Measurements from ENCODE around the gene NT5C. TPM values are rescaled to one million over a fixed set of nuclear protein-coding genes. Genes with fewer than 3 reads are reported as not detected.
"Not testable (repeated sequence)": the region's sequence is repeated elsewhere in the genome, so short reads cannot be mapped to it uniquely, and the experiment has no call there.

The NT5C gene
- polyA plus RNA-seq, 3 donors: 52.8 to 72.7 (median 69.7) TPM

DNA sequence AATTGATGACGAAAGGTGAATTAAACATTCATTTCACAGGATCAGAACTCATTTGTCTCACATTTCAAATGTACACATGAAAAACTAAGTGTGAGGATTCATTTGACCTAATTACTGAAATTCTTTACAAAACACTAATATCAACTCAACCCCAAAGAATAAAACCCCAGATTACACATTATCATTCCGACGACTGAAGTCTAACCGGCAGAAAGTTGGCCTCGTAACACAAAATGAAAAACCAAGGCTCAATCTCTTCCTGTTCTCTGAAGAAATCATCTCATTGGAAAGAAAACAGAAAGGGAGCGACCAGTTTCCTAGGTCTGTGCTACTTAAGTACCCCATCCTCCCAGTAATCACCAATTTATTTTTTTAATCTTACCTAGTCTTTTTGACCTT lies 21.0 kb upstream of the NT5C start:
- no peak for DNase-seq

- DNase-seq: peak; percentile 30
Measured at GRCh38 chr17:75151930-75152329, 20.4 kb upstream of the NT5C start.

DNA sequence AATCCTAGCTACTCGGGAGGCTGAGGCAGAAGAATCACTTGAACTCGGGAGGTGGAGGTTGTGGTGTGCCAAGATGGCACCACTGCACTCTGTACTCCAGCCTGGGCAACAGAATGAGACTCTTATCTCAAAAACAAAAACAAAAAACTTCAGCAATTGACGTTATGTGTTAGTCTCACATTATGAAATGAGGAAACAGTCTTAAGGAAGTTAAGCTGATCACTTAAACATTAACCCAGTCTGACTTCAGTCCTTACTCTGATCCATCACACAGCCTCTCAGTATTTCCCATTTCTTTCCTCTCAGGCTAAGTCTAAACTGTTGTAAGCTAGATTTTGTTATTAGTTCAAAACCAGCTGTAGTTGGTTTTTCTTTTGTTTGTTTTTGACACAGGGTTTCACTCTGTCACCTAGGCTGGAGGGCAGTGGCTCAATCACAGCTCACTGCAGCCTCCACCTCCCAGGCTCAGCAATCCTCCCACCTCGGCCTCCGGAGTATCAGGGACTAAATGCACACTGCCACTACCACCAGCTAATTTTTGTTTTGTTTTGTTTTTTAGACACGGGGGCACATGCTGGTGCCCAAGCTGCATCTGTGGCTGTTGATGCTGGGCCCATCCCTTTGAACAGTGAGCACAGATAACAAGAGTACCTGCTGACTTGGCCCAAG lies 16.5 kb upstream of the NT5C start:
- DNase-seq: no peak

DNA sequence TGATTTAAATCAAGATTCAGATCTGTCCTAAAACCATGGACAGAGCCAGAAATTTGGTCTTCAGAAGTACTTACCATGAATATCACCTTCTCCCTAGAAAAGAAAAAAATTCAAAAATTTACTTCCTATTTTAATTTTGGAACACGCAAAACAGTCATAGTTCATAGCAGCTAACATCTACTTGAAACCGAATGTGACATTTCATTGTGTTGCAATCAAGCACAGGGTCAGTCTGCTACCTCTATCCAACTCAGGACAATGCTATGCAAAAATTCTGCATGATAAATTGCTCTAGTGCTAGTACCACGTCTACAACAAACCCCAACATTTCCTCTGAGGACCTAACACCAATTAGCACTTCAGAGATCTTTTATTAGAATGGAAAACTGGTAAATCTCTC lies 15.1 kb upstream of the NT5C start:
- no peak for DNase-seq

- no peak for DNase-seq
Measured at GRCh38 chr17:75144816-75145512, 13.4 kb upstream of the NT5C start.

DNA sequence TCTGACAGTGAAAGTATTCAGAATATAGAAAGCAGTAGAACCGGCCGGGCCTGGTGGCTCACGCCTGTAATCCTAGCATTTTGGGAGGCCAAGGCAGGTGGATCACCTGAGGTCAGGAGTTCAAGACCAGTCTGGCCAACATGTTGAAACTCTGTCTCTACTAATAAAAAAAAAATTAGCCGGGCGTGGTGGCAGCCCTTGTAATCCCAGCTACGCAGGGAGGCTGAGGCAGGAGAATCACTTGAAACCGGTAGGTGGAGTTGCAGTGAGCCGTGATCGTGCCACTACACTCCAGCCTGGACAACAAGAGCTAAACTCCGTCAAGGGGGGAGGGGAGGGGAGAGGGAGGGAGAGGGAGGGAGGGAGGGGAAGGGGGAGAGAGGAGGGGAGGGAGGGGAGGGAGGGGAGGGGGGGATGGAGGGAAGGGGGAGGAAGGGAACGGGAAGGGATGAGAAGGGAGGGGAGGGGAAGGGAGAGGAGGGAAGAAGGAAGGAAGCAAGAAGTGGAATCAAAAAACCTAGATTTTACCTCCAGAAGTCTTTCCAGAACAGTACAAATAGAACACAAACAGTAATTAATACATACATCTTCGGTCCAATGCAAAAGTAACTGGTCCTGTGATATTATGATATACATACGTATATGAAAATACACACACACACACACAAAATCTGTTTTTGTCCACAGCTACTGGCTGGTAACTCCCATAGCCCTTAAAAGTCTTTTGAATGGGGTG lies 10.9 kb upstream of the NT5C start:
- DNase-seq: no peak

- DNase-seq: no peak
Measured at GRCh38 chr17:75138519-75138918, 7.0 kb upstream of the NT5C start.

GRCh38 chr17:75137762-75138161 lies 6.2 kb upstream of the NT5C start:
- DNase-seq: not testable (repeated sequence)

GRCh38 chr17:75135946-75136345 lies 4.4 kb upstream of the NT5C start:
- no peak for DNase-seq

GRCh38 chr17:75135452-75135851 lies 3.9 kb upstream of the NT5C start:
- DNase-seq: no peak

GRCh38 chr17:75133607-75134347 lies 2.2 kb upstream of the NT5C start:
- DNase-seq: not testable (repeated sequence)

DNA sequence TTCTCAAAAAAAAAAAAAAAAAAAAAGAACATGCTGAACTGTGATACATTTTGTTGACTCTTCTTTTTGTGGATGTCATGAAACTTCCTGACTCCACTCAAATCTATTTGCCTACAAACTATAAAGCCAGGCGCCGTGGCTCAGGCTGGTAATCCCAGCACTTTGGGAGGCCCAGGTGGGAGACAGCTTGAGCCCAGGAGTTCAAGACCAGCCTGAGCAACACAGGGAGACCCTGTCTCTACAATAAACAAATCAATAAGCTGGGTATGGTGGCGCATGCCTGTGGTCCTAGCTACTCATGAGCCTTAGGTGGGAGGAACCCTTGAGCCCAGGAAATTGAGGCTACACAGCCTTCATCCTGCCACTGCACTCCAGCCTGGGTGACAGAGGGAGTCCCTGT lies 1.5 kb upstream of the NT5C start:
- no peak for DNase-seq

GRCh38 chr17:75132018-75133000 lies 767 bp upstream of the NT5C start:
- not testable (repeated sequence) for DNase-seq

DNA sequence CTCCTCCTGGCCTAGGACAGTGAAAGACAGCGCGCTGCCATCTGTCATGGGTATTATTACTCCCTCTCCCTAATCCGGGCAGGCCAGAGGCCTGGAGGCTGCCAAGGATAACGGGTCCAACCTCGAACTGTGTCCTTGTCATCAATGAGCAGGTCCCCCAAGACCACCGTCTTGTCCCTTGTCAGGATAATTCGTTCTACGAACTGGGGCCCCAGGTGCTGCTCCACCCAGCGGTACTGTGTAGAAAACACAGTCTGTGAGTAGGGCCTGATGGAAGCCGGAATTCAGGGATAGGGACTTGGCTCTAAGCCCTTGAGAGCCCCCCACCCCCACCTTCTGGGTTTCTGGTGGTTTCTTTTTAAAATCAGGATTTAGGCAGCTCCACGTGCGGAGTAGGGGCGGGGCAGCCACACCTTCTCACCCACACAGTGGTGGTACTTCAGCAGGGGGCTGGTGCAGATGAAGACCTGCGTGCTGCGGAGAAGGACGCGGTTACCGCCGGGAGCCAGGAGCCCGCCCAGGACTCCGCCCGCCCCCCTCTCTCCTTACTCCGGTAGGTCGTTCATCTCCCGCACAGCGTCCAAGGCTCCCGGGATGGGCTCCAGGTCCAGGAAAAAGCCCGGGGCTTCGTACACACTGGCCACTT lies 787 bp downstream of the NT5C start:
- no peak for DNase-seq

DNA sequence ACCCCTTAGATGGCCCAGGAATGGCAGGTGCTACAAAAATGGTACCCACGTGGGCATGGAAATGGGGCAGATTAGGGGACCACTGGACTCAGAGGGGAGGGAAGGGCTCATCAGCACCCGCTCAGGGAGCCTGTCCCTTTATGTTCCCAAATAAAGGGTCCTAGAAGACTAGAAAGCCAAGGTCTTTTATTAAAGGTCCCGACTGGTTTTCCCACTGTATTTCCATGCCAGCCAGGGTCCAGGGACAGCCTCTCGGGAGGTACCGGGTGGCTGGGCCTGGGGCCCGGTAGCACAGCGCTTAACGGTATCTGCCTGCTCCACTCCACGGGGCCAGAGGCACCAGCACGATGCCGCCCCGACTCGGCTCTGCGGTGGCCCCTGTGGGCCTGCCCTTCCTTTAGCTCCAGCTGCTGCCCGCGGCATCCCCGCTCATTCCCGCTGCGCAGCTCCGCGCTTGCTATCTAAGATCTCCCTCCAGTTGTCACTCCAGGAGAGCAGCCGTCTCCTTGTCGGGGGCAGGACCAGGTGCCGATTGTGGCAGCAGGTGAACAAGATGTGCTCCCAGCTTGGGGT lies 1.4 kb downstream of the NT5C start:
- no peak for DNase-seq

DNA sequence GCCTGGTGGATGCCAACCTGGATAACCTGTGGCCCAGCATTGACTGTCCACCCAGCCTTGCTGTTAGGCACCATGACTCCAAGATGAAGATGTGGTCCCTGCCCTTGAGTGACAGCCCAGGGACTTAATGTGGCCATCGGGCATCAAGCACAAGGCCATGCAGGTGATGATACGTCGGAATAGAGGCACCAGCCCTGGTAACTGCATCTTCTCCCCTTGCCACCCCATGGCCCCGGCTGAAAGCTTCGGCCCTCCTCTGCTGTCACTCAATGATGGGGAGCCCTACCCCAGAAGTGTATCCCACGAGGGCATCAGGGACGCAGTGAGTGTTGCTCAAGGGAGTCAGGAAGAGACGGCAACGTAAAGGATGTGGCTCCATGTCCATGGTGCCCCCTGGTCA lies 2.0 kb downstream of the NT5C start:
- DNase-seq: no peak

- no peak for DNase-seq
Measured at GRCh38 chr17:75128694-75129505, 2.6 kb downstream of the NT5C start.

DNA sequence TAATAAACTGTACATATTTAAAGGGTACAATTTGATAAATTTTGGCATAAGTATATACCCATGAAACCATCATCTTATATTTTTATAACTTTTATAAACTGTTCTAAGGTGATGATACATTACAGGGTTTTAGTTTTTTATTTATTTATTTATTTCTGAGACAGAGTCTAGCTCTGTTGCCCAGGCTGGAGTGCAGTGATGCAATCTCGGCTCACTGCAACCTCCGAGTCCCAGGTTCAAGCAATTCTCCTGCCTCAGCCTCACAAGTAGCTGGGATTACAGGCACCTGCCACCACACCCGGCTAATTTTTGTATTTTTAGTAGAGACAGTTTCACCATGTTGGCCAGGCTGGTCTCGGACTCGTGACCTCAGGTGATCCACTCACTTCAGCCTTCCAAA lies 3.6 kb downstream of the NT5C start:
- DNase-seq: not testable (repeated sequence)

DNA sequence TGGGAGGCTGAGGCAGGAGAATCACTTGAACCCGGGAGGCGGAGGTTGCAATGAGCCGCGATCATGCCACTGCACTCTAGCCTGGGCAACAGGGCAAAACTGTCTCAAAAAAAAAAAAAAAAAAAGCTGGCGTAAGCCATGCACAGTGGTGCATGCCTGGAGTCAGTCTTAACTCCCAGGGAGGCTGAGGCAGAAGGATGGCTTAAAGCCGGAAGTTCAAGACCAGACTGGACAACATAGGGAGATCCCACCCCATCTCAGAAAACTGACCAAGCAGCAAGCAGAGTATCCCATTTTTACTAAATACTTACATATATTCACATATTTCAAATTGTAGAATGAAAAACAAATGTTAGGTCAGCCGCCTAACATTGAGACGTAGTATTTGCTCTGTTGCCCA lies 4.6 kb downstream of the NT5C start:
- no peak for DNase-seq

All from renal pelvis (tissue), 4 donors.